WI38 (cell line): Measurements from ENCODE around the gene HK1.
"Not testable (repeated sequence)": the region's sequence is repeated elsewhere in the genome, so short reads cannot be mapped to it uniquely, and the experiment has no call there.

Experiments used
- H3K4me3 ChIP-seq: 2 replicates; pipeline ENCODE4 v1.5.1; 2011; ENCODE audit warnings: low read depth, mild to moderate bottlenecking, control low read depth, low read length
- TF ChIP-seq, protein P1 (sequence below): IDR thresholded peaks from 2 replicates; pipeline ENCODE4 v1.5.1; 2012; ENCODE audit warnings: low read depth, mild to moderate bottlenecking, control low read depth, low read length

Gene HK1

DNA sequence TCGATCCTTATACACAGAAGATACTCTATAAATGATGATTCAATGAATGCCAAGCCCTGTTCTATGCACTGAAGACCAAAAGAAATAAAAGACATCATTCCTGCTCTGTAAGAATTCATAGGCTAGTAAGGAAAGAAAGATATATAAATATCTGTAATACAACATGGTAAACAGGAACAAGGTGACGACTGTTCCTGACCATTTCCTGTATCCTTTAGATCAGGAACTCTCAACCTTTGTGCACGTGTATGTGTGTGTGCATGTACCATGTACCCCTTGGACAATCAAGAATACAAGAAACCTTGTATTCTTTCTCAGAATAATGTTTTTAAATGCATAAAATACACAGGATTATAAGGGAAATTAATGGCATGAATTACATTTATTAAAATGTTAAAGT is 7.3 kb upstream of the HK1 start:
- H3K4me3 ChIP-seq = no peak overlapping the region
- TF ChIP-seq, protein P1, sequence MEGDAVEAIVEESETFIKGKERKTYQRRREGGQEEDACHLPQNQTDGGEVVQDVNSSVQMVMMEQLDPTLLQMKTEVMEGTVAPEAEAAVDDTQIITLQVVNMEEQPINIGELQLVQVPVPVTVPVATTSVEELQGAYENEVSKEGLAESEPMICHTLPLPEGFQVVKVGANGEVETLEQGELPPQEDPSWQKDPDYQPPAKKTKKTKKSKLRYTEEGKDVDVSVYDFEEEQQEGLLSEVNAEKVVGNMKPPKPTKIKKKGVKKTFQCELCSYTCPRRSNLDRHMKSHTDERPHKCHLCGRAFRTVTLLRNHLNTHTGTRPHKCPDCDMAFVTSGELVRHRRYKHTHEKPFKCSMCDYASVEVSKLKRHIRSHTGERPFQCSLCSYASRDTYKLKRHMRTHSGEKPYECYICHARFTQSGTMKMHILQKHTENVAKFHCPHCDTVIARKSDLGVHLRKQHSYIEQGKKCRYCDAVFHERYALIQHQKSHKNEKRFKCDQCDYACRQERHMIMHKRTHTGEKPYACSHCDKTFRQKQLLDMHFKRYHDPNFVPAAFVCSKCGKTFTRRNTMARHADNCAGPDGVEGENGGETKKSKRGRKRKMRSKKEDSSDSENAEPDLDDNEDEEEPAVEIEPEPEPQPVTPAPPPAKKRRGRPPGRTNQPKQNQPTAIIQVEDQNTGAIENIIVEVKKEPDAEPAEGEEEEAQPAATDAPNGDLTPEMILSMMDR = no peak

DNA sequence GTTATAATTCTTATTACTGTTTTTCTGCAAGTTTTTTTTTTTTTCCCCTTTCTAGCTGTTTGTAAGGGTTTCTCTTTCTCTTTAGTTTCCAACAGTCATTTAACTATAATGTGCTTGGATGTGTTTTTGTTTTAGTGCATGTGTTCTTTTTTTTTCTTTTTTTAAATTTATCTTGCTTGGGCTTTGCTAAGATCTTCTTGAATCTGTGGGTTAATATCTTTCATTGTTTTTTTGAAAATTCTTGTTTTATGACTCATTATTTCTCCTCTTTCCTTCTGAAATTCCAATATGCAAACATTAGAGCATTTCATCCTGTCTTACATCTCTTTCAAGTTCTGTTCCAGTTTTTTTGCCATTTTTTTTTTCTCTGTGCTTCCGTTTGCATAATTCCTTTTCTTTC is 5.7 kb upstream of the HK1 start:
- H3K4me3 ChIP-seq = no peak overlapping the region
- TF ChIP-seq, protein P1 = no peak

DNA sequence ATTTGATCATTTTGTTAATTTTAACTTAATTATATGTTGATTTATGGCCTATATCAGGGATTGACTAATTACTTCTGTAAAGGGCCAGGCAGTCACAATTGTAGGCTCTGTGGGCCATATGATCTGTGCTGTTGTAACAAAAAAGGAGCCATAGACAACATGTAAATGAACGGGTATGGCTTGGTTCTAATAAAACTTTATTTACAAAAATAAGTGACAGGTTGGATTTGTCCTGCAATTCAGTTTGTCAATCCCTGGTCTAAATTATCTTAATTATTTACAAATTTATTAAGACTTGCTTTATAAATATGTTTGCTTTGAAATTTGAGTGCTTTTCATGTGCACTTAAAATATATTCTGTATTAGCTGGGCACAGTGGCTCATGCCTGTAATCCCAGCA is 2.9 kb upstream of the HK1 start:
- TF ChIP-seq, protein P1 = no peak
- H3K4me3 ChIP-seq = no peak overlapping the region

DNA sequence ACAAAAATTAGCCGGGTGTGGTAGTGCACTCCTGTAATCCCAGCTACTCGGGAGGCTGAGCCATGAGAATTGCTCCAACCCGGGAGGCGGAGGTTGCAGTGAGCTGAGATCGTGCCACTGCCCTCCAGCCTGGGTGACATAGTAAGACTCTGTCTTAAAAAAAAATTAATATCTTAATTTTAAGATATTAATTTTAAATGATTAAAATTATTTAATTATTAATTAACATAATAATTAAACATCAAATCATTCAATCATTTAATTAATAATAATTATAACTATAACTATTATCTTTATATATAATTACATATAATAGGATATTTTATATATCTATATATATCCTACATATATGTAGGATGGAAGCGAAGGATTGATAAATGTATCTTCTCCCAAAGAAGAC is 1.8 kb upstream of the HK1 start:
- H3K4me3 ChIP-seq = no peak overlapping the region
- TF ChIP-seq, protein P1 = no peak

DNA sequence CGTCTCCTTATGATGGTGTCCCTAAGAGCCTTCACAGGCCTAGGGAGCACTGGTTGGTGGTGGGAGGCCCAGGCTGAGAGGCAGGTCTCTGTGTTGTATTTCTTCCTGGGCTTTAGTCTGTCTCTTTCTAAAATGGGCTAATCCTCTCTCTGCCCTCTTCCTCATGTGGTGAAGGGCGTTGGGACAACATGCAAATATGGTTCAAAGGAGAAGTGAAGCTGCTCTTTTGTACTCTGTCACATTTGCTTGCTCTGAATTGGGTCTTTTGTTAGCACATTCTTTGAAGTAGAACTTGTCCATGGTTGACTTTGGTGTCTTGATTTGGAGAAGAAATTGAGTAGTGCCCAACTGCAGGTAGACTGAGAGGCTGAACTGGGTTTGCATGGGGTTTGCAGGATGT is 814 bp downstream of the HK1 start:
- TF ChIP-seq, protein P1 = no peak
- H3K4me3 ChIP-seq = no peak overlapping the region

DNA sequence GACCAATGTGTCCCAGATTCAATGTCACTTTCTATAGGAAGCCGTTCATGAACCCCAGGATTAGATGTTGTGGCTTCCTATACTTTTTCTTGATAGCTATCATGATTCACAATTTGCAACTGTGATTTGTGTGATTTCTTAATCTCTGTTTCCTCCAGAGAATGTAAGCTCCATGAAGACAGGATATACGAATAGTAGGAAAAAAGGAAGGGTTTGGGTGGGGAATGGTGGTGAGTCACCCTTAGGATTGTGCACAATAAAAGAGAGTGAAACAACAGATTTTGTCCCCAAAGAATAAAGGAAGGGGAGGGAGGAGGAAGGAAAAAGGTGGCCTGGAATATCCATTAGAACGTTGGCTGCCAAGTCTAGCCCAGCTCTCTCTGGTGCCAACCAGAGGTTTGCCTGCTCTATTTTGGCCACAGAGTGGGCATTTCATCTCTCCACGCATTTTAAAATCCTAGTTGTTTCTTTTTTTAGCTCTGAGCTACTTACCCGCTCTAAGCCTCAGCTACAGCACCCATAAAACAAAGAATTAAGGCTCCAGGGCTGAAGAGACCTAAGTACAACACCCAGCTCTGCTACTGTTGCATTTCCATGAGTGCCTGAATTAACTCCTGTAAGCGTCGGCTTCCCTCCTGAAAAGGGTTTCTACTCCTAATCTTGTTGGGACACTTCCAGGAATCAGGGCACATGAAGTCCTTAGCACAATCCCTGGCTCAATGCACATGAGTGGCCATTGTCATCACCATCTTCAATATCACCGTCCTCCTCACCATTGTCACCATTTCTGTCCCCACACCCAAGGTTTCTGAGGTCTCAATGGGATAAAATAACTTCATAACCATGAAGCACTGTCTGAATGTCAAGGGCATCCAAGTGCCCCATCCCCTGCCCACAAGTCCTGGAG is 3.5 kb downstream of the HK1 start:
- no peak overlapping the region for H3K4me3 ChIP-seq
- TF ChIP-seq, protein P1 = no peak

DNA sequence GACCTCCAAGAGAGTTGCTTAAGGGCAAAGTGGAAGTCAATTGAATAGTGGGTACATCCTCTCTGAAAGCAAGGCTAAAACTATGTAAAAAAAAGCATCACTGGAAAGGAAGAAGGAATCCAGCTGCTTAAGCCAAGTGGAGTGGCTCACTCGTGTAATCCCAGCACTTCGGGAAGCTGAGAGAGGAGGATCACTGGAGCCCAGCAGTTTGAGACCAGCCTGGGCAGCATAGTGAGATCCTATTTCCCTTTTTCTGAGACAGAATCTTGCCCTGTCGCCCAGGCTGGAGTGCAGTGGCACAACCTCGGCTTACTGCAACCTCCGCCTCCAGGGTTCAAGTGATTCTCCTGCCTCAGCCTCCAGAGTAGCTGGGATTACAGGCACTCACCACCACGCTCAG is 6.1 kb downstream of the HK1 start:
- H3K4me3 ChIP-seq = not testable (repeated sequence)

DNA sequence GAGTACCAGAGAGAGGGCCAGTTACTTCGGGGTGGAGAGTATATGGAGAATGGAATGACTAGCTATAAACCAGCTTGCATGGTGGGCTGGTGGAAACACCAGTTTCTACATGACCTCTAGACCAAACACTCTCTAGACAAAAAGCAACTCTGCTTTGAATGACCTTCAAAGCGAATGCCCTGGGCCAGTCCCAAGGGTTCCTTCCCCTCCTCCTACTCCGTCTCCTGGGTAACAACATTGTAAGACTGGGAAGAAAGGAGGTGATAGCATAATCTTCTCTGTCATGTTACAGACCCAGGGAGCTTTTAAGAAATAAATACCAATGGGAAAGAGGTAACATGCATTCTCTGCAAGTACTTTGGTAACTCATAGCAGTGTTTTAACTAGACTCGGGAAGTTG is 7.4 kb downstream of the HK1 start:
- TF ChIP-seq, protein P1 = no peak
- H3K4me3 ChIP-seq = no peak overlapping the region
